HG03139 (cell line): ENCODE data around the gene DDX10.

Experiments used
- ATAC-seq: cut with Tn5 transposase; IDR thresholded peaks from one replicate; pipeline ENCODE4 v1.9.1; 2021; ENCODE audit not compliant: unreplicated experiment

Gene DDX10

GRCh38 chr11:108866781-108867180 lies 201.9 kb downstream of the DDX10 start:
- ATAC-seq: no peak

- ATAC-seq: no peak
Measured at GRCh38 chr11:108870373-108871020, 205.6 kb downstream of the DDX10 start.

- no peak for ATAC-seq
Measured at GRCh38 chr11:108871152-108871551, 206.3 kb downstream of the DDX10 start.

GRCh38 chr11:108871867-108872266 lies 207.0 kb downstream of the DDX10 start:
- no peak for ATAC-seq

GRCh38 chr11:108872781-108873291 lies 208.0 kb downstream of the DDX10 start:
- ATAC-seq: no peak

GRCh38 chr11:108873310-108873709 lies 208.4 kb downstream of the DDX10 start:
- no peak for ATAC-seq

GRCh38 chr11:108873941-108874340 lies 209.1 kb downstream of the DDX10 start:
- ATAC-seq: no peak

GRCh38 chr11:108875134-108875533 lies 210.3 kb downstream of the DDX10 start:
- ATAC-seq: no peak

GRCh38 chr11:108877178-108877577 lies 212.3 kb downstream of the DDX10 start:
- no peak for ATAC-seq

- no peak for ATAC-seq
Measured at GRCh38 chr11:108880510-108880909, 215.6 kb downstream of the DDX10 start.

- ATAC-seq: no peak
Measured at GRCh38 chr11:108881131-108881530, 216.3 kb downstream of the DDX10 start.

GRCh38 chr11:108882211-108882831 lies 217.5 kb downstream of the DDX10 start:
- ATAC-seq: no peak

GRCh38 chr11:108886005-108886659 lies 221.3 kb downstream of the DDX10 start:
- ATAC-seq: no peak

GRCh38 chr11:108886660-108887009 lies 221.8 kb downstream of the DDX10 start:
- no peak for ATAC-seq

GRCh38 chr11:108887436-108888238 lies 222.8 kb downstream of the DDX10 start:
- no peak for ATAC-seq

- no peak for ATAC-seq
Measured at GRCh38 chr11:108890482-108891105, 225.7 kb downstream of the DDX10 start.

- ATAC-seq: no peak
Measured at GRCh38 chr11:108891143-108891542, 226.3 kb downstream of the DDX10 start.

- no peak for ATAC-seq
Measured at GRCh38 chr11:108891909-108892511, 227.1 kb downstream of the DDX10 start.

GRCh38 chr11:108895579-108896480 lies 231.0 kb downstream of the DDX10 start:
- peak; percentile 64 for ATAC-seq
